Cardiac fibroblast (primary cell): ENCODE data around the gene AARS2.

Experiments
- DNase-seq, 2 donors: peaks; one replicate each; pipeline versions ENCODE4 v3.0.0 to v3.0.0-alpha.2; 2010; ENCODE audit warnings: low read depth in 2 of 2
- H3K4me3 ChIP-seq, 2 donors: replicated peaks in 1 of 2; 1 replicate in 1 of 2; 2 replicates in 1 of 2; pipeline ENCODE4 v1.5.1; 2011; ENCODE audit warnings: low read depth in 2 of 2, low read length in 2 of 2, mild to moderate bottlenecking in 2 of 2, moderate library complexity in 1 of 2
- TF ChIP-seq, protein P1 (sequence below): IDR thresholded peaks from one replicate; pipeline ENCODE4 v1.5.1; 2011; ENCODE audit warnings: low read depth, mild to moderate bottlenecking, low read length, inconsistent platforms

The AARS2 gene

DNA sequence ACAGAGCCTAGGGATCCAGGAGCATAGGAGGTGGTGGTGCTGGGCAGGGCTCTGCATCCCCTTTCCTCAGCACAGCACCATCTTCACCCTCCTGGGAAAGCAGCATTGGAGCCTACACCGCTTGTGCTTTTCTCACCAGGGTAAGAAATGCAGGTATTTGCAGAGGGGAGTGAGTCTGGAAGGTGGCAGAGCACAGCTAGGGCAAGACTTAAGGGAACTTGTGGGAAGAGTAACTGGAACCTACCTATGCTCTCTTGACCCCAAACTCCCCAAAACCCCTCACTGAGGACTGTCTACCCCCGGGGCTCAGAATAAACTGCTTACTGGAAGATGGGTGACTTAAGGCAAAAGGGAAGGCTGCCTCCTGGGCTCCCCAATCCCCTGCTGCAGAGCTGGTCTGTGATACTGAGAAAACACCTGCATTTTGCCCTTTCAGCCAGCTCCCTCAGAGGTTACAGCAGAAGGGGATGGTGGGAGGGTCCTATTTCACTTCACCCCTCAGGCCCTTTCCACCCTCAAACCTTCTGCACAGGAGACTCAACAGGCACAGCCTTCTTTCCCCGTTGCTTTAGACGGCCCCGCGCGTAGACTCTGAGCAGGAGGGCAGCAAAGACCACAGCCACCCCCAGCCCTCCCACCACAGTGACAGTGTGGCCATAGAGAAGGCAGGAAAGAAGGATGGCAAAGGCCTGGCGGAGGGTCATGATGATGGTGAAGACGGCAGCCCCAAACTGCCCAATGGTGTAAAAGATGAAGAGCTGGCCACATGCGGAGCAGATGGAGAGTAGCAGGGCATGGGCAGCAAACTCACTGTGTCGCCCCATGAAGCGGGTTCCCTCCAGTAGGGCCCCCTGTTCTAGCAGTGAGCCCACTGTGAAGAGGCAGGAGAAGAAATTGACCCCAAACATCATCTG is 58.7 kb downstream of the AARS2 start:
- no peak overlapping the region for H3K4me3 ChIP-seq
- DNase-seq: no peak
- TF ChIP-seq, protein P1, sequence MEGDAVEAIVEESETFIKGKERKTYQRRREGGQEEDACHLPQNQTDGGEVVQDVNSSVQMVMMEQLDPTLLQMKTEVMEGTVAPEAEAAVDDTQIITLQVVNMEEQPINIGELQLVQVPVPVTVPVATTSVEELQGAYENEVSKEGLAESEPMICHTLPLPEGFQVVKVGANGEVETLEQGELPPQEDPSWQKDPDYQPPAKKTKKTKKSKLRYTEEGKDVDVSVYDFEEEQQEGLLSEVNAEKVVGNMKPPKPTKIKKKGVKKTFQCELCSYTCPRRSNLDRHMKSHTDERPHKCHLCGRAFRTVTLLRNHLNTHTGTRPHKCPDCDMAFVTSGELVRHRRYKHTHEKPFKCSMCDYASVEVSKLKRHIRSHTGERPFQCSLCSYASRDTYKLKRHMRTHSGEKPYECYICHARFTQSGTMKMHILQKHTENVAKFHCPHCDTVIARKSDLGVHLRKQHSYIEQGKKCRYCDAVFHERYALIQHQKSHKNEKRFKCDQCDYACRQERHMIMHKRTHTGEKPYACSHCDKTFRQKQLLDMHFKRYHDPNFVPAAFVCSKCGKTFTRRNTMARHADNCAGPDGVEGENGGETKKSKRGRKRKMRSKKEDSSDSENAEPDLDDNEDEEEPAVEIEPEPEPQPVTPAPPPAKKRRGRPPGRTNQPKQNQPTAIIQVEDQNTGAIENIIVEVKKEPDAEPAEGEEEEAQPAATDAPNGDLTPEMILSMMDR: no peak

DNA sequence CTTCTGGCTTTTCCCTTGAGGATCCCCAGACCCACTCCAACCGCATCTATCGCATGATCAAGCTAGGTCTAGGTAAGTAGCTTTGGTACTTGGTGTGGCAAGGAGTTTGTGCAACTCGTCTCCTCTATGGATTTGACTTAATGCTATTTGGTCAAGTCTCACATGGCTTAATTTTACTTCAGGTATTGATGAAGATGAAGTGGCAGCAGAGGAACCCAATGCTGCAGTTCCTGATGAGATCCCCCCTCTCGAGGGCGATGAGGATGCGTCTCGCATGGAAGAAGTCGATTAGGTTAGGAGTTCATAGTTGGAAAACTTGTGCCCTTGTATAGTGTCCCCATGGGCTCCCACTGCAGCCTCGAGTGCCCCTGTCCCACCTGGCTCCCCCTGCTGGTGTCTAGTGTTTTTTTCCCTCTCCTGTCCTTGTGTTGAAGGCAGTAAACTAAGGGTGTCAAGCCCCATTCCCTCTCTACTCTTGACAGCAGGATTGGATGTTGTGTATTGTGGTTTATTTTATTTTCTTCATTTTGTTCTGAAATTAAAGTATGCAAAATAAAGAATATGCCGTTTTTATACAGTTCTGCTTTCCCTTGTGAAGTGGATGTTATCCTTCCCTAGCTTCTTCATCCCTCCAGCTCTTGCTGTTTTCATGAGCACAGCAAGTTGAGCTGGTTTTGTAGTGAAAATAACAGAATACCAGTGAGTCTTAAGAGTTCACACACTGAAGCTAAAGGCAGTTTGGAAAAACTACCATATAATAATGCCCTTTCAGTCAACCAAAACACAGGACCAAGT is 59.6 kb downstream of the AARS2 start:
- TF ChIP-seq, protein P1: peak; percentile 43
- DNase-seq: peak; percentile 39 to 52
- no peak overlapping the region for H3K4me3 ChIP-seq

DNA sequence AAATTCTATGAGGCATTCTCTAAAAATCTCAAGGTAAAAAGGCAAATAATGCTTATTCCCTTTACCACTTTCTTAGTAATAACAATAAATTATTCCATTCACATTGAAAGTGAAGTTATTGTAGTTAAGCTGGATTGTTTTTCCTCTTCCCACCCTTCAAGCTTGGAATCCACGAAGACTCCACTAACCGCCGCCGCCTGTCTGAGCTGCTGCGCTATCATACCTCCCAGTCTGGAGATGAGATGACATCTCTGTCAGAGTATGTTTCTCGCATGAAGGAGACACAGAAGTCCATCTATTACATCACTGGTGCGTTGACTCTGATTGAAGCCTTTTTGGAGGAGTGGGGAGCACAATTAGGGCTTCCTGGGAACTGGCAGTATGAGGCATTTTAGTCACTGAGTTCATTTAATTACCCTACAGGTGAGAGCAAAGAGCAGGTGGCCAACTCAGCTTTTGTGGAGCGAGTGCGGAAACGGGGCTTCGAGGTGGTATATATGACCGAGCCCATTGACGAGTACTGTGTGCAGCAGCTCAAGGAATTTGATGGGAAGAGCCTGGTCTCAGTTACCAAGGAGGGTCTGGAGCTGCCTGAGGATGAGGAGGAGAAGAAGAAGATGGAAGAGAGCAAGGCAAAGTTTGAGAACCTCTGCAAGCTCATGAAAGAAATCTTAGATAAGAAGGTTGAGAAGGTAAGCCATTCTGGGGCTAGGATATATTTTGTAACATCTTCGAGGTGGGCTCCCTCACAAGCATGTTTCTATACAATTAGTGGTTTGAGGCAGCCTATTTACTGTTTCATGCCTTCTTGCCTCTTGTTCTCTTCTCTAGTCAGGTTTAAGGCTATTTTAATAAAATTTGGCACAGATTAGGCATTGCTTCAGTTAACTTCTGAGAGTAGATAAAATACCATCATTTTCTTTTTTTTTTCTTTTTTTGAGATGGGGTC is 61.3 kb downstream of the AARS2 start:
- TF ChIP-seq, protein P1: no peak
- no peak for DNase-seq
- H3K4me3 ChIP-seq: no peak overlapping the region

DNA sequence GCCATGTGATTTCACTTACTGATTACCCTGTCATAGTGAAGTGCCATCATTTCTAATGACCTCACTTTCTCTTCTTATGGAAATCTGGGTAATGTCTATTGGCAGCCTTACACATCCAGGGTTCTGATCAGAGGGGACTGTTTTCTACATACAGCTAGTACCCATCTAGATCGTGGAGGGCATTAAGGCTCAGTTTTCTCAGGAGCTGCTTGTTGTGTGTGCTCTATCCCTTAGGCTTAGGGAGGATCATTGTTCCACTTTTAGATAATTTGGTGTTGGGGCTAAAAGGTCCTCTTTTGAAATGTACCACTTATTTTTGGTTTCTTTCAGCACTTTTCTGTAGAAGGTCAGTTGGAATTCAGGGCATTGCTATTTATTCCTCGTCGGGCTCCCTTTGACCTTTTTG is 62.4 kb downstream of the AARS2 start:
- no peak for DNase-seq
- no peak overlapping the region for H3K4me3 ChIP-seq
- TF ChIP-seq, protein P1: no peak

DNA sequence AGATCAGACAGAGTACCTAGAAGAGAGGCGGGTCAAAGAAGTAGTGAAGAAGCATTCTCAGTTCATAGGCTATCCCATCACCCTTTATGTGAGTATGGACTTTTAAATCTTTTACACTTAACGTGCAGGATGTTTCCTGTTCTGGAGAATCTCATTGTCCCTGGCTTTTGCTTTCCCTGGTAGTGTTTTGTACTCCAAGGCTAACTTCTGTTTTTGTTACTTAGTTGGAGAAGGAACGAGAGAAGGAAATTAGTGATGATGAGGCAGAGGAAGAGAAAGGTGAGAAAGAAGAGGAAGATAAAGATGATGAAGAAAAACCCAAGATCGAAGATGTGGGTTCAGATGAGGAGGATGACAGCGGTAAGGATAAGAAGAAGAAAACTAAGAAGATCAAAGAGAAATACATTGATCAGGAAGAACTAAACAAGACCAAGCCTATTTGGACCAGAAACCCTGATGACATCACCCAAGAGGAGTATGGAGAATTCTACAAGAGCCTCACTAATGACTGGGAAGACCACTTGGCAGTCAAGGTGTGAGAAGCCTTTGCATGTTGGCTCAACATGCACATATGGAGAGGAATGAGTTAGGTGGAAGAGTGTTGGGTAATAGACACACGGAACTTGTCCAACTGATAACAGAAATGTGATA is 63.0 kb downstream of the AARS2 start:
- DNase-seq: no peak
- no peak overlapping the region for H3K4me3 ChIP-seq
- TF ChIP-seq, protein P1: no peak
